OCI-LY7 (cell line): ENCODE data around the gene GRK5. TPM values are rescaled to one million over a fixed set of nuclear protein-coding genes. Genes with fewer than 3 reads are reported as not detected.

Experiments
- BruUV-seq: library from RNA; stranded (reverse); fragments of 400-500 nt; replicated peaks from 2 replicates; lab custom pipeline; 2021; lab: Mats Ljungman, UMichigan
- CTCF ChIA-PET: fragments of 300-600 bp; sonication (Branson Sonifier 250); formaldehyde crosslinking; loops from one replicate; lab custom pipeline; 2022; ENCODE audit warnings: antibody characterized with exemption; ENCODE audit not compliant: unreplicated experiment; lab: Charles Lee
- POLR2A ChIA-PET: fragments of 300-600 bp; sonication (Branson Sonifier 250); formaldehyde crosslinking; loops from one replicate; lab custom pipeline; 2022; ENCODE audit warnings: antibody characterized with exemption; lab: Charles Lee
- DNase-seq: peaks from one replicate; pipeline ENCODE4 v3.0.0-alpha.2; 2015; ENCODE audit warnings: low spot score
- H2AFZ ChIP-seq: fragments of 200-600 bp; sonication (generic), shearing (Covaris generic); 2 replicates; pipeline ENCODE4 v1.6.1; 2014; ENCODE audit warnings: mild to moderate bottlenecking, antibody characterized with exemption, low read length, moderate library complexity
- H3K27ac ChIP-seq: fragments of 200-600 bp; sonication (generic); 2 replicates; pipeline ENCODE4 v1.5.1; 2014; ENCODE audit warnings: mixed run types, low read depth, mild to moderate bottlenecking, moderate library complexity, low read length, inconsistent platforms; ENCODE audit not compliant: poor library complexity, severe bottlenecking
- H3K36me3 ChIP-seq: fragments of 200-600 bp; sonication (generic); 2 replicates; pipeline ENCODE4 v1.6.1; 2014; ENCODE audit warnings: mild to moderate bottlenecking, antibody characterized with exemption, low read length, moderate library complexity, mixed read lengths; ENCODE audit not compliant: insufficient read depth
- H3K4me1 ChIP-seq: fragments of 200-600 bp; sonication (generic); 2 replicates; pipeline ENCODE4 v1.5.1; 2014; ENCODE audit warnings: mild to moderate bottlenecking, low read length; ENCODE audit not compliant: insufficient read depth, poor library complexity, severe bottlenecking
- H3K4me2 ChIP-seq: fragments of 200-600 bp; sonication (generic); 2 replicates; pipeline ENCODE4 v1.6.1; 2014; ENCODE audit warnings: mild to moderate bottlenecking, low read length
- H3K4me3 ChIP-seq: fragments of 200-600 bp; sonication (generic); 2 replicates; pipeline ENCODE4 v1.5.1; 2014; ENCODE audit warnings: mild to moderate bottlenecking, low read depth, low read length; ENCODE audit not compliant: poor library complexity, severe bottlenecking
- H3K79me2 ChIP-seq: fragments of 200-600 bp; sonication (generic); 2 replicates; pipeline ENCODE4 v1.6.1; 2016; ENCODE audit warnings: low read depth, mild to moderate bottlenecking, low read length, moderate library complexity, mixed read lengths; ENCODE audit not compliant: insufficient read depth
- H3K9me2 ChIP-seq: fragments of 200-600 bp; sonication (generic); 2 replicates; pipeline ENCODE4 v1.6.1; 2016; ENCODE audit warnings: mild to moderate bottlenecking, low read length, mixed read lengths; ENCODE audit not compliant: insufficient read depth
- H3K9me3 ChIP-seq: fragments of 200-600 bp; sonication (generic); 2 replicates; pipeline ENCODE4 v1.6.1; 2014; ENCODE audit warnings: mild to moderate bottlenecking, mixed run types, low read length, mixed read lengths
- H4K20me1 ChIP-seq: fragments of 200-600 bp; sonication (generic); 2 replicates; pipeline ENCODE4 v1.6.1; 2014; ENCODE audit warnings: mild to moderate bottlenecking, antibody characterized with exemption, low read length, moderate library complexity, mixed read lengths; ENCODE audit not compliant: insufficient read depth
- EZH2phosphoT487 ChIP-seq: fragments of 200-600 bp; sonication (generic); IDR thresholded peaks from 2 replicates; pipeline ENCODE4 v1.6.1; 2018; ENCODE audit warnings: low read depth, borderline replicate concordance, mild to moderate bottlenecking, mixed run types, antibody characterized with exemption, low read length, moderate library complexity, mixed read lengths
- intact Hi-C: fragments of 100-400 bp; cut with micrococcal nuclease; formaldehyde crosslinking; loops from one replicate; pipeline ENCODE4 v1.10.0; 2022; ENCODE audit not compliant: unreplicated experiment
- total RNA-seq, 2 experiments: library from RNA; depleted of rRNA in 1 of 2; stranded (reverse); fragments of >200 nt in 1 of 2; shearing (Covaris generic) in 1 of 2; gene quantifications; 2 replicates each; pipeline ENCODE4 v1.2.3, GENCODE V29; 2014 to 2022
- TF ChIP-seq, protein P1 (sequence below): fragments of 200-600 bp; sonication (generic); conservative IDR thresholded peaks from 2 replicates; pipeline ENCODE4 v1.5.1; 2014; ENCODE audit warnings: mild to moderate bottlenecking, antibody characterized with exemption, low read length, moderate library complexity, mixed read lengths

GRK5 gene
- total RNA-seq, 2 experiments from 2014 or later: 4.7 to 10.2 TPM

DNA sequence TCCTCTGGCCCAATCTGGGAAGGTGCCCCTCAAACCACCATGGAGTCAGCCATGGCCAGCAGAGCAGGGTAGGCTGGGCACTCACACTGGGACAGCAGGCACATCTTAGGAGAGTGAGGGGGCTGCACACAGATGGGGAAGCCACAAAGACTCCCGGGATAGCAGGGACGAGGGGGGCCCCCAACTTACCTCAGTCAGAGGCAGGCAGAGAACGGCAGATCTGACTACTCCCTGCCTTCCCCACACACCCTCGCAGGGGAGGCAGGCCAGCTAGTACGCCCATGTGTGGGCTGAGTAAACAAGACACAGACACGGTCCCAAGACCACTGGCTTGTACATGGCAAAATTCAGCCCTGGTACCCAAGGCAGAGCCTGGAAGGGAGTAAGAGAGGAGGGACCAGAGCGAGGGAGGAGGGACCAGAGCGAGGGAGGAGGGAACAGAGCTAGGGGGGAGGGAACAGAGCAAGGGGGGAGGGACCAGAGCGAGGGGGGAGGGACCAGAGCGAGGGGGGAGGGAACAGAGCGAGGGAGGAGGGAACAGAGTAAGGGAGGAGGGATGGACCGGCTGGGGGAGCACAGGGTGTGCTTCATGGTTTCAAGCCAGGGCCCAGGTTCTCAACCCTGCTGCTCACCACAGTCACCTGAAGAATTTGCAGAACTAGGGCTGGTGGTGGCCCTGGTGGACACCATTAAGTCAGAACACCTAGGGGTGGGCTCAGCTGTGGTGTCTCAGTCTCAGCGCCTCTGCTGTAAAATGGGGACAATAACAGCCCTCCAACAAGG lies 261.4 kb downstream of the GRK5 start:
- Histone ChIP-seq H3K4me1 (no peaks in the 10 kb centered on the region), H3K4me3 (no peak overlapping the region), H3K4me2 (no peak overlapping the region), H3K9me2 (no peaks in the 10 kb centered on the region), H3K79me2 (no peaks in the 10 kb centered on the region), H3K27ac (no peak overlapping the region), H3K36me3 (no peaks in the 10 kb centered on the region), H2AFZ (no peak overlapping the region), H3K9me3 (no peaks in the 10 kb centered on the region), H4K20me1 (no peaks in the 10 kb centered on the region)
- BruUV-seq: no TSS peak
- no peak for DNase-seq
- intact Hi-C loops: no loop called here
- TF ChIP-seq EZH2phosphoT487: no peak
- TF ChIP-seq, protein P1, sequence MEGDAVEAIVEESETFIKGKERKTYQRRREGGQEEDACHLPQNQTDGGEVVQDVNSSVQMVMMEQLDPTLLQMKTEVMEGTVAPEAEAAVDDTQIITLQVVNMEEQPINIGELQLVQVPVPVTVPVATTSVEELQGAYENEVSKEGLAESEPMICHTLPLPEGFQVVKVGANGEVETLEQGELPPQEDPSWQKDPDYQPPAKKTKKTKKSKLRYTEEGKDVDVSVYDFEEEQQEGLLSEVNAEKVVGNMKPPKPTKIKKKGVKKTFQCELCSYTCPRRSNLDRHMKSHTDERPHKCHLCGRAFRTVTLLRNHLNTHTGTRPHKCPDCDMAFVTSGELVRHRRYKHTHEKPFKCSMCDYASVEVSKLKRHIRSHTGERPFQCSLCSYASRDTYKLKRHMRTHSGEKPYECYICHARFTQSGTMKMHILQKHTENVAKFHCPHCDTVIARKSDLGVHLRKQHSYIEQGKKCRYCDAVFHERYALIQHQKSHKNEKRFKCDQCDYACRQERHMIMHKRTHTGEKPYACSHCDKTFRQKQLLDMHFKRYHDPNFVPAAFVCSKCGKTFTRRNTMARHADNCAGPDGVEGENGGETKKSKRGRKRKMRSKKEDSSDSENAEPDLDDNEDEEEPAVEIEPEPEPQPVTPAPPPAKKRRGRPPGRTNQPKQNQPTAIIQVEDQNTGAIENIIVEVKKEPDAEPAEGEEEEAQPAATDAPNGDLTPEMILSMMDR: no peak
- POLR2A ChIA-PET: interaction anchor here (0.6 kb wide), 1 partner anchor 12 kb away, joined by 3 read pairs; no protein-coding TSS in a partner anchor
- CTCF ChIA-PET: interaction anchor here (0.6 kb wide), 1 partner anchor 162 kb away, joined by 3 read pairs; no protein-coding TSS in a partner anchor

DNA sequence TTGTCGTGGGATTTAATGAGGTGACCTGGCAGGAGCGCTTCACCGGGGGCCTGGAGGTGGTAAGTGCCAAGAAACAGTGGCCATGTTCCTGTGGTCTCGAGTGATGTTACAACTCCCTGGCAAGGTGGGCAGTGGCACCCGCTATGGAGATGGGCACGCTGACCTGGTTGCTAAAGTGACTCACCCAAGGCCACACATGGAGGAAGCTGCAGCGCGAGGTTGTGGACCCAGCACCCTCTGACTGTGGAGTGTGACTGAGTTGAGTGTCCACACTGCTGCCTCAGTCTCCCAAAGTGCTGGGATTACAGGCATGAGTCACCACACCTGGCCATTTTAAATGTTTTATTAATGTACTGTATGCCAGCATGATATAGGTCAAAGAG lies 261.9 kb downstream of the GRK5 start:
- intact Hi-C loops: no loop called here
- no peak overlapping the region for H3K4me2 ChIP-seq
- BruUV-seq: no TSS peak

More for the DNA sequence above, 261.9 kb downstream of the GRK5 start:
- POLR2A ChIA-PET: interaction anchor here (0.7 kb wide), 1 partner anchor 46 kb away, joined by 4 read pairs; no protein-coding TSS in a partner anchor
- CTCF ChIA-PET: no interaction called here
- no peaks in the 10 kb centered on the region for H3K9me3 ChIP-seq
- H3K4me3 ChIP-seq: no peak overlapping the region
- H3K36me3 ChIP-seq: no peaks in the 10 kb centered on the region
- no peak for DNase-seq
- H2AFZ ChIP-seq: no peak overlapping the region
- no peaks in the 10 kb centered on the region for H3K79me2 ChIP-seq
- H3K27ac ChIP-seq: no peak overlapping the region
- TF ChIP-seq, protein P1: no peak
- TF ChIP-seq EZH2phosphoT487: no peak
- no peaks in the 10 kb centered on the region for H4K20me1 ChIP-seq
- H3K9me2 ChIP-seq: no peaks in the 10 kb centered on the region
- no peaks in the 10 kb centered on the region for H3K4me1 ChIP-seq
